HG03460 (cell line): ENCODE measurements around the gene UNC13C.

Source experiments
- ATAC-seq: cut with Tn5 transposase; IDR thresholded peaks from one replicate; pipeline ENCODE4 v1.9.1; 2021; ENCODE audit not compliant: unreplicated experiment

The UNC13C gene

GRCh38 chr15:54017959-54018358 is 39.7 kb downstream of the UNC13C start:
- no peak for ATAC-seq

- no peak for ATAC-seq
These were observed 48.0 kb downstream of the UNC13C start for GRCh38 chr15:54026258-54026657.

GRCh38 chr15:54026891-54027290 is 48.6 kb downstream of the UNC13C start:
- ATAC-seq: no peak

- ATAC-seq: no peak
These were observed 50.8 kb downstream of the UNC13C start for GRCh38 chr15:54029081-54029480.

GRCh38 chr15:54032066-54032465 is 53.8 kb downstream of the UNC13C start:
- ATAC-seq: no peak

GRCh38 chr15:54033356-54033860 is 55.2 kb downstream of the UNC13C start:
- no peak for ATAC-seq

GRCh38 chr15:54033869-54034458 is 55.7 kb downstream of the UNC13C start:
- no peak for ATAC-seq

GRCh38 chr15:54035616-54036015 is 57.4 kb downstream of the UNC13C start:
- ATAC-seq: no peak

- ATAC-seq: no peak
These were observed 67.2 kb downstream of the UNC13C start for GRCh38 chr15:54045397-54045796.

- no peak for ATAC-seq
These were observed 67.9 kb downstream of the UNC13C start for GRCh38 chr15:54046093-54046492.

- ATAC-seq: no peak
These were observed 86.1 kb downstream of the UNC13C start for GRCh38 chr15:54064365-54064764.

- no peak for ATAC-seq
These were observed 88.2 kb downstream of the UNC13C start for GRCh38 chr15:54066403-54066802.

GRCh38 chr15:54082836-54083492 is 104.7 kb downstream of the UNC13C start:
- ATAC-seq: no peak

GRCh38 chr15:54083501-54083900 is 105.3 kb downstream of the UNC13C start:
- ATAC-seq: no peak

- ATAC-seq: no peak
These were observed 105.8 kb downstream of the UNC13C start for GRCh38 chr15:54083991-54084390.

- no peak for ATAC-seq
These were observed 110.6 kb downstream of the UNC13C start for GRCh38 chr15:54088837-54089236.

GRCh38 chr15:54089776-54090175 is 111.5 kb downstream of the UNC13C start:
- no peak for ATAC-seq

- no peak for ATAC-seq
These were observed 113.4 kb downstream of the UNC13C start for GRCh38 chr15:54091651-54092050.

- no peak for ATAC-seq
These were observed 116.4 kb downstream of the UNC13C start for GRCh38 chr15:54094661-54095060.

- ATAC-seq: no peak
These were observed 118.8 kb downstream of the UNC13C start for GRCh38 chr15:54097019-54097418.

- ATAC-seq: no peak
These were observed 120.8 kb downstream of the UNC13C start for GRCh38 chr15:54099010-54099409.

GRCh38 chr15:54101664-54102270 is 123.5 kb downstream of the UNC13C start:
- ATAC-seq: no peak
